ENCODE results near the gene PRSS3. TPM values are rescaled to one million over a fixed set of nuclear protein-coding genes. Genes with fewer than 3 reads are reported as not detected.
"Not testable (repeated sequence)": the region's sequence is repeated elsewhere in the genome, so short reads cannot be mapped to it uniquely, and the experiment has no call there.

PRSS3 gene
- total RNA-seq, 1 donor from 2014 or later, result not detected

GRCh38 chr9:33762343-33762742 lies 33.0 kb upstream of the PRSS3 start:
- DNase-seq (ENCODE audit: low read depth) (no peak), FAIRE-seq (no peak)
- Mint-ChIP-seq H3K36me3 (ENCODE audit: low read depth, unreplicated experiment) (peaks cover 2% of the 10 kb centered on the region), H3K27ac (ENCODE audit: unreplicated experiment) (no peak overlapping the region), H3K4me3 (ENCODE audit: unreplicated experiment) (no peak overlapping the region), H3K27me3 (ENCODE audit: low read depth, unreplicated experiment) (peaks cover 11% of the 10 kb centered on the region), H3K9me3 (ENCODE audit: unreplicated experiment) (no peaks in the 10 kb centered on the region), H3K4me1 (ENCODE audit: low read depth, unreplicated experiment) (peaks cover 4% of the 10 kb centered on the region)
- Histone ChIP-seq H2AFZ (ENCODE audit: low read depth, low read length) (no peak overlapping the region), H4K20me1 (ENCODE audit: insufficient read depth, low read length) (no peaks in the 10 kb centered on the region), H3K9ac (ENCODE audit: low read length) (no peak overlapping the region), H3K4me3 (ENCODE audit: insufficient read depth, low read depth, low read length) (no peak overlapping the region), H3K27ac (ENCODE audit: low read depth, low read length) (no peak overlapping the region), H3K27me3 (ENCODE audit: insufficient read depth, low read length) (no peaks in the 10 kb centered on the region), H3K79me2 (ENCODE audit: insufficient read depth, low read length) (no peaks in the 10 kb centered on the region), H3K36me3 (ENCODE audit: insufficient read depth, low read length) (no peaks in the 10 kb centered on the region), H3K9me3 (ENCODE audit: insufficient read depth, low read depth, low read length) (no peaks in the 10 kb centered on the region), H3K4me2 (ENCODE audit: low read length) (no peak overlapping the region), H3K4me1 (ENCODE audit: insufficient read depth, low read length) (peaks cover 2% of the 10 kb centered on the region)
- TF ChIP-seq EZH2 (IDR thresholded peaks at IDR 0.05; ENCODE audit: insufficient read depth, low read length) (no peak), CTCF (IDR thresholded peaks at IDR 0.05; ENCODE audit: insufficient read depth, low read depth, low read length) (no peak)

- H3K79me2 ChIP-seq (ENCODE audit: insufficient read depth, low read length); H2AFZ ChIP-seq (ENCODE audit: low read depth, low read length); H3K4me3 ChIP-seq (ENCODE audit: insufficient read depth, low read depth, low read length); H3K27me3 Mint-ChIP-seq (ENCODE audit: low read depth, unreplicated experiment); H3K4me2 ChIP-seq (ENCODE audit: low read length); H3K9me3 Mint-ChIP-seq (ENCODE audit: unreplicated experiment); H3K27ac Mint-ChIP-seq (ENCODE audit: unreplicated experiment); H3K36me3 Mint-ChIP-seq (ENCODE audit: low read depth, unreplicated experiment); H3K9ac ChIP-seq (ENCODE audit: low read length); H3K36me3 ChIP-seq (ENCODE audit: insufficient read depth, low read length); H3K27me3 ChIP-seq (ENCODE audit: insufficient read depth, low read length); H3K4me1 Mint-ChIP-seq (ENCODE audit: low read depth, unreplicated experiment); H4K20me1 ChIP-seq (ENCODE audit: insufficient read depth, low read length); H3K4me3 Mint-ChIP-seq (ENCODE audit: unreplicated experiment); H3K4me1 ChIP-seq (ENCODE audit: insufficient read depth, low read length); H3K27ac ChIP-seq (ENCODE audit: low read depth, low read length); H3K9me3 ChIP-seq (ENCODE audit: insufficient read depth, low read depth, low read length): not testable (repeated sequence)
- FAIRE-seq, result peak; percentile 76
- peak; percentile 55 for DNase-seq (ENCODE audit: low read depth)
These were observed 31.7 kb upstream of the PRSS3 start for GRCh38 chr9:33763709-33764108.

GRCh38 chr9:33765411-33765810 lies 29.9 kb upstream of the PRSS3 start:
- Mint-ChIP-seq H3K27ac (ENCODE audit: unreplicated experiment) (no peak overlapping the region), H3K36me3 (ENCODE audit: low read depth, unreplicated experiment) (no peaks in the 10 kb centered on the region), H3K4me3 (ENCODE audit: unreplicated experiment) (no peak overlapping the region), H3K27me3 (ENCODE audit: low read depth, unreplicated experiment) (peaks cover 7% of the 10 kb centered on the region), H3K9me3 (ENCODE audit: unreplicated experiment) (no peaks in the 10 kb centered on the region), H3K4me1 (ENCODE audit: low read depth, unreplicated experiment) (peaks cover 4% of the 10 kb centered on the region)
- H3K27me3 ChIP-seq (ENCODE audit: insufficient read depth, low read length), result no peaks in the 10 kb centered on the region
- no peak for TF ChIP-seq CTCF (IDR thresholded peaks at IDR 0.05; ENCODE audit: insufficient read depth, low read depth, low read length)
- no peaks in the 10 kb centered on the region for H4K20me1 ChIP-seq (ENCODE audit: insufficient read depth, low read length)
- no peak overlapping the region for H3K9ac ChIP-seq (ENCODE audit: low read length)
- peaks cover 2% of the 10 kb centered on the region for H3K4me1 ChIP-seq (ENCODE audit: insufficient read depth, low read length)
- H3K36me3 ChIP-seq (ENCODE audit: insufficient read depth, low read length), result no peaks in the 10 kb centered on the region
- peak overlapping the region; percentile 55 for H3K4me2 ChIP-seq (ENCODE audit: low read length)
- FAIRE-seq, result peak; percentile 60
- H3K4me3 ChIP-seq (ENCODE audit: insufficient read depth, low read depth, low read length), result no peak overlapping the region
- H3K9me3 ChIP-seq (ENCODE audit: insufficient read depth, low read depth, low read length), result no peaks in the 10 kb centered on the region
- H2AFZ ChIP-seq (ENCODE audit: low read depth, low read length), result no peak overlapping the region
- peak; percentile 54 for DNase-seq (ENCODE audit: low read depth)
- peak overlapping the region; percentile 12 for H3K27ac ChIP-seq (ENCODE audit: low read depth, low read length)
- no peaks in the 10 kb centered on the region for H3K79me2 ChIP-seq (ENCODE audit: insufficient read depth, low read length)

GRCh38 chr9:33770156-33770880 lies 25.0 kb upstream of the PRSS3 start:
- not testable (repeated sequence) for H3K36me3 Mint-ChIP-seq (ENCODE audit: low read depth, unreplicated experiment)

GRCh38 chr9:33773135-33773534 lies 22.2 kb upstream of the PRSS3 start:
- DNase-seq (ENCODE audit: low read depth); H3K4me3 Mint-ChIP-seq (ENCODE audit: unreplicated experiment); H3K36me3 Mint-ChIP-seq (ENCODE audit: low read depth, unreplicated experiment); H3K4me3 ChIP-seq (ENCODE audit: insufficient read depth, low read depth, low read length); H3K27me3 Mint-ChIP-seq (ENCODE audit: low read depth, unreplicated experiment); H2AFZ ChIP-seq (ENCODE audit: low read depth, low read length); H3K27me3 ChIP-seq (ENCODE audit: insufficient read depth, low read length); H3K27ac Mint-ChIP-seq (ENCODE audit: unreplicated experiment); H3K9me3 Mint-ChIP-seq (ENCODE audit: unreplicated experiment); H3K4me1 ChIP-seq (ENCODE audit: insufficient read depth, low read length); H3K4me1 Mint-ChIP-seq (ENCODE audit: low read depth, unreplicated experiment); H3K9ac ChIP-seq (ENCODE audit: low read length); H3K4me2 ChIP-seq (ENCODE audit: low read length); H3K79me2 ChIP-seq (ENCODE audit: insufficient read depth, low read length); H3K27ac ChIP-seq (ENCODE audit: low read depth, low read length); H4K20me1 ChIP-seq (ENCODE audit: insufficient read depth, low read length); H3K36me3 ChIP-seq (ENCODE audit: insufficient read depth, low read length); H3K9me3 ChIP-seq (ENCODE audit: insufficient read depth, low read depth, low read length): not testable (repeated sequence)
- FAIRE-seq, result peak; percentile 65

More at GRCh38 chr9:33770156-33770880, 25.0 kb upstream of the PRSS3 start:
- not testable (repeated sequence) for H3K79me2 ChIP-seq (ENCODE audit: insufficient read depth, low read length); H3K27ac Mint-ChIP-seq (ENCODE audit: unreplicated experiment); H3K27me3 ChIP-seq (ENCODE audit: insufficient read depth, low read length); H3K4me2 ChIP-seq (ENCODE audit: low read length); H3K27me3 Mint-ChIP-seq (ENCODE audit: low read depth, unreplicated experiment); H3K4me1 Mint-ChIP-seq (ENCODE audit: low read depth, unreplicated experiment); H3K4me1 ChIP-seq (ENCODE audit: insufficient read depth, low read length); H3K4me3 ChIP-seq (ENCODE audit: insufficient read depth, low read depth, low read length); H3K9me3 Mint-ChIP-seq (ENCODE audit: unreplicated experiment); H3K4me3 Mint-ChIP-seq (ENCODE audit: unreplicated experiment); H3K9ac ChIP-seq (ENCODE audit: low read length); H3K9me3 ChIP-seq (ENCODE audit: insufficient read depth, low read depth, low read length); H3K36me3 ChIP-seq (ENCODE audit: insufficient read depth, low read length); H4K20me1 ChIP-seq (ENCODE audit: insufficient read depth, low read length)
- FAIRE-seq (peak; percentile 79), DNase-seq (ENCODE audit: low read depth) (peak; percentile 17)
- H2AFZ ChIP-seq (ENCODE audit: low read depth, low read length), result peak overlapping the region; percentile 32
- peak overlapping the region; percentile 48 for H3K27ac ChIP-seq (ENCODE audit: low read depth, low read length)
